GM21390 (cell line): Measurements from ENCODE around the gene TTC13.
A peak's percentile ranks its signal among the peaks of the same experiment; 100 is the strongest.

Experiments
- ATAC-seq: cut with Tn5 transposase; IDR thresholded peaks from one replicate; pipeline ENCODE4 v1.9.1; 2021; ENCODE audit not compliant: unreplicated experiment

TTC13 gene

GRCh38 chr1:230957580-230957989 lies 21.1 kb downstream of the TTC13 start:
- ATAC-seq = peak; percentile 87

DNA sequence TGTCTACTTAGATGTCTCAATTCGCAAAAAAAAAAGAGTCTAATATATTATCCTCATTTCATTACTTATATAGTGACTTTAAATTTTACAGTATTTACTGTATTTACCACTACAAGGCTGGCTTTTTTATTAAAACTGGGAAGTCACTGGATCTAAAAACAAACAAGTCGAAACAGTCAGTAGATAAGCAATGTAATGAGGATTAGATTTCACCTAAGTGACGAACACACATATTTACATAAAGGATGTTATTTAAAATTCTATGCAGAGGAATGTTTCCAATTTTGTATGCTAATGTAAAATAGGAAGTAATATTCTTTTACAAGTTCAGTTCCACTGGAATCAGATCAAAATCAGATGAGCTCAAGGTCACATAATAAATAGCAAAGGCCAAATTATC lies 28.3 kb downstream of the TTC13 start:
- ATAC-seq = no peak

DNA sequence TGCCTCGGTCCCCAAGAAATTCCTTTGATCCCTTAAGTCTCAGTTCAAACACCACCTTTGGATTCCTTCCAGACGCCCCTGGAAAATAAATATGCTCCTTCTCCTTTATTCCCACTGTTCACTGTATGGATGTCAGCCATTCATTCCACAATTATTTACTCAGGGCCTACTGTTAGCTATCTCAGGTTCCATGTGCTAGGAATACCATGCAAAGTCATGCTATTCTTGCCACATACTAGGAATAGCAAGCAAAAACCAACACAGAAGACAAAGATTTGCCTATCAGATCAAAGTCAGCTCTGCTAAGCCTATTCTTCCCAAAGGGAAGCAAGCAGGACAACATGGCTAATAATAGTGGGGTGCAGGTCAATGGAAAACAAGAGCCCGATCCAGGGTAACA lies 29.8 kb downstream of the TTC13 start:
- ATAC-seq = no peak

GRCh38 chr1:230948301-230948700 lies 30.4 kb downstream of the TTC13 start:
- no peak for ATAC-seq

DNA sequence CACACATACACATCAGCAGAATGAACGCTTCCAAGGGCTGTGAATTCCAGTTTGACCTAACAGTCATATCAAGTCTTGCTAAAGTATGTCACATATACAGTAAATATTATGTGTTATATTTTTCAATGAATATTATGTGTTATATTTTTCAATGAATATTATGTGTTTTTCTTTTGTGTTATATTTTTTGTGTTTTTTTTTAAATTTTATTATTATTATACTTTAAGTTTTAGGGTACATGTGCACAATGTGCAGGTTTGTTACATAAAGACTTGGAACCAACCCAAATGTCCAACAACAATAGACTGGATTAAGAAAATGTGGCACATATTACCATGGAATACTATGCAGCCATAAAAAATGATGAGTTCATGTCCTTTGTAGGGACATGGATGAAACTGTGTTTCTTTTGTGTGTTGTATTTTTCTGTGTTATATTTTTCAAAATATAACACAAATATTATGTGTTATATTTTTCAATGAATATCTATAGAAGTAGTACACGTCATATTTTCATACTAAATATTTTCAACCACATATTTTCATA lies 35.5 kb downstream of the TTC13 start:
- ATAC-seq = no peak

GRCh38 chr1:230940848-230941247 lies 37.8 kb downstream of the TTC13 start:
- no peak for ATAC-seq

GRCh38 chr1:230939806-230940489 lies 38.7 kb downstream of the TTC13 start:
- no peak for ATAC-seq

- ATAC-seq = no peak
Measured at GRCh38 chr1:230938924-230939368, 39.7 kb downstream of the TTC13 start.

DNA sequence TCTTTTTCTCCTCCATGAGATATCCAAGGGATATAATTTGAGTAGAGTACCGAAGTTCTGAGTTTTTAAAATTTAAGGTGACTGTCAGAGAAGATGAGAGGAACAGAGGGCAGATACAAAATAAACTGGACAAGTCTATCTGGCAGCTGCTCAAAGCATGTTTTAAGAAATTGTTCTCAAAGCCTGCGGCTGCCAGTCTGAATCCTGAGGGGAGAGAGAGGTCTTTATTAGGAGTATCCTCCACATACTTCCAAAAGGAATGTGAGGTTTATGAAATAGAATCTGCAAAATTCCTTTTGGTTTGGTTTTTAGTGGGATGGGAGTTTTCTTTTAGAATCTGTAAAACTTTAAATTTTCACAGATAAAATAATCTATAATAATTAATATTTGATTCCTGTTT lies 41.3 kb downstream of the TTC13 start:
- no peak for ATAC-seq

GRCh38 chr1:230936475-230936874 lies 42.2 kb downstream of the TTC13 start:
- ATAC-seq = no peak

- ATAC-seq = no peak
Measured at GRCh38 chr1:230935852-230936251, 42.8 kb downstream of the TTC13 start.

DNA sequence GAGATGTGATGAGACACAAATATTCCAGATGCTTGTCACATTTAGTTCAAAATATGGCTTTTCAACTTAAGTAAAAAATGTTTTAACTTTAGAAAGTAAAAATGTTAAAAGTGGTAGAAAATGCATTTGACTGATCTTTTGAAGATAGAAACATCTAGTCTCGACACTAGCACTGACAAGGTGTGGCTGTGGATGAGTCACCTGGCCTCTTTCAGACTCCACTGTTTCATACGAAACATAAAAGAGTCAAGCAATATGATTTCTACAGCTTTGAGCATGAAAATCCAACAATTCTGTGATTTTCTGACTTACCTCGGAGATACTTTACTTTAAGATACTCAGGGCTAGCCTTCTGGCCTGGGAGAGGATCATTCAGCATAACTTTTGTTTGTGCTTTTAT lies 47.7 kb downstream of the TTC13 start:
- no peak for ATAC-seq

DNA sequence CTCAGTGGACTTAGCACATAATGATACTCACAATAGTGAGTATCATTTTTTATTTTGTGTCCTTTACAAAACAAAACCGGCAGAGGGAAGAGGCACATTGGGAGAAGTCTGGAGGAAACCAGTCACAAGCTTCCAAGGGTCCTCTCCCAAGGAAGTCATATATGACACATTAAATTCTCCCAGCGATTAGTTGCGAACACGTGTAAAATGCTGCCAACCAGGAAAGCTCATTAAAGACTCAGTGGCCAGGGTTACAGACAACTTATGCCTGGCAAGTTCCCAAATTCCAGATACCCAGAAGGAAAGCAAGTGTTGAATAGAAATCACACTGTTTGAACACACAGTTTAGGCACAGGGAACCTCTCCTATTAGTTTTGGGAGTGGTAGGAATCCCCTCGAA lies 52.5 kb downstream of the TTC13 start:
- no peak for ATAC-seq

GRCh38 chr1:230925608-230926007 lies 53.1 kb downstream of the TTC13 start:
- ATAC-seq = no peak

- no peak for ATAC-seq
Measured at GRCh38 chr1:230923176-230923575, 55.5 kb downstream of the TTC13 start.

DNA sequence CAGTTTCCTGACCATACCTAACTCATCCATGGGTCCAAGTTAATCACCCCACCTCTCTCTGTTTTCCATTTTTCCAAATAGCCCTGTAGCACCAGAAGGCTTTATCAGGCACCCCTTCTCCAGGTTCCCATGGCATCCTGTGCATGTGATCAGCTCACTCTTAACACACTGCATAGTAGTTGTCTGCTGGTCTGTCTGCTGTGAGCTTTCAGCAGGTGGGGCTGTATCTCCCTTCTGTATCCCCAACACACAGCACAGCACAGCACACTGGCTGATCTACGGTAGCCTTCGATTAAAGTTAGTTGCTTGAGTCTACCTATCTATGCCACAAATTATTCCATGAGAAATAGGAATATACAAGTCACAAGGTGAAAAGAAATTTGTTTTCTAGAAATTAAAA lies 56.0 kb downstream of the TTC13 start:
- no peak for ATAC-seq

- no peak for ATAC-seq
Measured at GRCh38 chr1:230919207-230919606, 59.5 kb downstream of the TTC13 start.

DNA sequence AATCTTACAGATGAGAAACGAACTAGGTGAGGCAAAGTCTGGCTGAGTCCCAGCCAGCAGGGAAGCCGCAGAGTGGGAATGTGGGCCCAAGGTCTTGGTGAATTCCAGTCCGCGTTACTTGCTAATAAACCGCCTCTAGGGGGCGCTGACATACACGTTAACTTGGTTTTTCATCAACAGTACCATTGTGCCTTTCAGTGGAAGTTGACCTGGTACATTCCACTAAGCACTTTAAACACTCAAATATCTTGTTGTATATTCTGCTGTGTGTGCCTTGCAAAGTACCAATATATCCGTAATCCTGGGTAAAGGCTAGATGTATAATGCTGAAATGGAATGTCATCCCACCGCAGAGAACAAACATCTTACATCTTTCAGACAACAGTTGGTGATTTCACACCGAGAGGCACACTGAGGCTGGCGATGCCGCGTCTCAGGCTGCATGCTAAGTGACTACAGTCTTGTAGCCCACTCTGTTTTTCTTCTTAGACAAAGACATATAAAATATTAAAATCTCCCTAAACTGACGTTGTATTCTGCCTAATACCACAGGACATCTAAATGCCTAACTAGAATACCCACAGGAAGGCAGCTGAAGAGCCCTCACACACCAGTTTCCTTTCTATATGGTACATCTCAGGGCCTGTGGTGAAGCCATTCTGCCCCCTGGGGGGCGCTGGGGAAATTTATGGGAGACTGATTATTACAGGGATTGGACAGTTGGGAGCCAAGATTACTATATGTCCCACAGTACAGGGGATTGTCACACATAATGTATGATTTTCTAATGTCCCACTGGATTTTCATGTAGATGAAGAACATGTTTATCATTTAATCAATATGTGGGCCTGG lies 61.2 kb downstream of the TTC13 start:
- no peak for ATAC-seq

DNA sequence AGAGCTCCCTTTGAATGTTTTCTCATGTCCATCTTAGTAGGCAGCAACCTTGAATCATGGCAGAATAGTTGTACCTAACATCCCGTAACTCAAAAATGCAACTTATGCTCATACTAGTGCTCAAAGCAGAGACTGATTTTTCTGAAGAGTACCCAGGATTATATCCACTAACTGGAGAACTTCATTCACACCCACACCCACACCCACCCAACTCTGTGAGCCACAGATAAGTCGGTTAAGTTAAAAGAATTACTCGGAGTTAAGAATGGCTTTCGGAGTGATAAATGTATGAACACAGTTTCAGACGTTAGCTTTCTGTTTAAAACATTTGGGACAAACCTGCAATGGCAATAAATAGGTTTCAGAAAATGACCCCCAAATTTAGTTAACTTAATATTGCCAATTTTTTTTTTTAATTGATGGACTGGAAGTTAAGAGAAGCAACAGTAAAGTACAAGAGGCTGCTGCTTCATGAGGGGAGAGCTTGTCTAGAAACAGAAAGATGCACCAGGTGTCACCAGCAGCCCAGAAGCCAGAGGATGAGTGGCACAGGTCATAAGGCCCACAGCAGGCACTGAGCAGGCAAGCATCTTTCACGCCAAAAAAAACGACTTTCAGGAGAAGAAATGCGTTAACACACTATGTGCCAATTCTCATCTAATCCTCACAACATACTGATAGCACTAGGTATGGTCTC lies 61.9 kb downstream of the TTC13 start:
- no peak for ATAC-seq

- ATAC-seq = no peak
Measured at GRCh38 chr1:230915078-230915477, 63.6 kb downstream of the TTC13 start.

DNA sequence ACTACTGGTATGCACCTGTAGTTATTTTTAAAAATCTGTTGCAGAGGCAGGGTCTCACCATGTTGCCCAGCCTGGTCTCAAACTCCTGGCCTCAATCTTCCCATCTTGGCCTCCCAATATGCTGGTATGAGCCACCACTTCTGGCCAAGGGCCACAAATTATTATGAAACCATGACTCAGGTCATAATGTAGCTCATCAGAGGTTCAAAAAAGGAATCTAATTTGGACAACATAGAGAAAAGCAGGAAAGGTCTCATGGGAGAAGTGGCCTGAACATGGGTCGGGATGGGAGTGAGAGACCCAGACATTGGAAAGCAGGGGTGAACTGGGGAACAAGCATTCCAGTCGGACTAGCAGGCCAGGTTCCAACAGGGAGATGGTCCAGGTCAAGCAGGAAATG lies 65.2 kb downstream of the TTC13 start:
- no peak for ATAC-seq

- ATAC-seq = no peak
Measured at GRCh38 chr1:230910755-230911117, 67.9 kb downstream of the TTC13 start.
